Mammary epithelial cell (primary cell): ENCODE measurements around the gene UBE2O.

Experiments used
- CTCF ChIP-seq, 2 donors: IDR thresholded peaks in 1 of 2; conservative IDR thresholded peaks in 1 of 2; 2 replicates each; pipeline ENCODE4 v1.5.1; 2011 to 2012; ENCODE audit warnings: inconsistent platforms in 2 of 2, low read length in 2 of 2, mild to moderate bottlenecking in 2 of 2, control low read depth in 1 of 2, low read depth in 1 of 2; ENCODE audit not compliant: insufficient read depth in 1 of 2; ENCODE audit errors: extremely low read depth in 1 of 2
- EZH2 ChIP-seq: IDR thresholded peaks from 2 replicates; pipeline ENCODE4 v1.6.1; 2012; ENCODE audit warnings: low read length, inconsistent platforms, borderline replicate concordance

GRCh38 chr17:76405967-76406647 is 46.8 kb downstream of the UBE2O start:
- TF ChIP-seq CTCF (conservative IDR thresholded peaks at IDR 0.05 in 1 of 2, IDR thresholded peaks at IDR 0.05 in 1 of 2; ENCODE audit: extremely low read depth in 1 of 2, insufficient read depth in 1 of 2, low read depth in 1 of 2, low read length in 2 of 2) (no peak), EZH2 (no peak)
